Glutamatergic neuron (in vitro differentiated cells): ENCODE measurements around the gene MOV10L1. TPM values are rescaled to one million over a fixed set of nuclear protein-coding genes. Genes with fewer than 3 reads are reported as not detected.

Experiments used
- DNase-seq: peaks from one replicate; pipeline ENCODE4 v3.0.0; 2022
- H3K27ac Mint-ChIP-seq: one replicate; pipeline ENCODE4 v1.8.0; 2020; ENCODE audit warnings: mild to moderate bottlenecking, mixed read lengths, inconsistent platforms; ENCODE audit not compliant: unreplicated experiment
- H3K27me3 Mint-ChIP-seq: one replicate; pipeline ENCODE4 v1.8.0; 2020; ENCODE audit warnings: mild to moderate bottlenecking, moderate library complexity, mixed read lengths, inconsistent platforms; ENCODE audit not compliant: unreplicated experiment
- H3K36me3 Mint-ChIP-seq: one replicate; pipeline ENCODE4 v1.8.0; 2020; ENCODE audit warnings: mild to moderate bottlenecking, mixed read lengths, inconsistent platforms; ENCODE audit not compliant: unreplicated experiment
- H3K4me1 Mint-ChIP-seq: one replicate; pipeline ENCODE4 v1.8.0; 2020; ENCODE audit warnings: mild to moderate bottlenecking, low read depth, mixed read lengths, inconsistent platforms; ENCODE audit not compliant: unreplicated experiment
- H3K4me3 Mint-ChIP-seq: one replicate; pipeline ENCODE4 v1.8.0; 2020; ENCODE audit warnings: mild to moderate bottlenecking, mixed read lengths, inconsistent platforms; ENCODE audit not compliant: unreplicated experiment
- H3K9me3 Mint-ChIP-seq: one replicate; pipeline ENCODE4 v1.8.0; 2020; ENCODE audit warnings: mild to moderate bottlenecking, moderate library complexity, mixed read lengths, inconsistent platforms; ENCODE audit not compliant: unreplicated experiment
- total RNA-seq: library from RNA; stranded (reverse); fragmentation: NEBNext Ultra II Directional; extraction: Animal tissue kit (Norgen Biotek cat#: 25700); gene quantifications from one replicate; pipeline ENCODE4 v1.2.1, GENCODE V29; 2021; ENCODE audit not compliant: unreplicated experiment
- TF ChIP-seq, protein P1 (sequence below): fragments of 200-600 bp; sonication (generic); IDR thresholded peaks from one replicate; pipeline ENCODE4 v1.5.0; 2021; ENCODE audit not compliant: partially characterized antibody, unreplicated experiment

The MOV10L1 gene
- total RNA-seq, 1 donor from 2014 or later, result 0.34 TPM

DNA sequence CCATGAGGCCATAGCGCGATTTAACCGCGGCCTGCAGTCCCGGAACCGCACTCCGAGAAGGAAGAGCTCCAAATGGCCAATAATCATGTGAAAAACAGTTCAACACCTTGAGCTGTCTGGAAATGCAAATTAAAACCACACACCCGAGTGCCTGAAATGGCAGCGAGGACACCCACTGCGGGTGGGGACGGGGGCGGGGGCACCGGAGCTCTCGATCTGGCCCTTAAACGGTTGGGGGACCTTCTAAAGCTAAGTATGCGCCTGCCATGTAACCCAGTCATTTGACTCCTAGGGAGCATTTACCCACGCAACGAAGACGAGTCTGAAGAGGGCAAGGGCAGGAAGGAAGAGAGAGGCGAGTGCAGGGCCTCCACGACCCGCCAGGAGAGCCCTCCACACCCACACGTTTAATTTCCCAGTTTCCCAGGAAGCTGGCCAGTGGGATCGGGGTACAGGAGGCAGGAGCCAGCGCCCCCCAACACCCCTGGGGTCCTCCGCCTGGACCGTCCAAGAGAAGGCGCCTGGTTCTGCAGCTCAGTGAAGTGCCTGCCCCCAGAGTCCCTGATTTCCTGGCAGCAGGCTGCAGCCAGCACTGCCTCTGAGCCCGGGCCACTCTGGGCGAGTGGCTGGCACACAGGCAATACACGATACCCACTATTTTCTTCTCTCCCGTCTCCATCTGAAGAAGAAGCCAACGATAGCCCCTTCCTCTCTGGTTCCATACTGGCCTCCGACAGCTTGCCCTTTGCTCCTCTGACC, 33.4 kb upstream of the MOV10L1 start:
- H3K27me3 Mint-ChIP-seq, result peaks cover 10% of the 10 kb centered on the region
- H3K4me1 Mint-ChIP-seq, result peaks cover 3% of the 10 kb centered on the region
- H3K4me3 Mint-ChIP-seq, result no peak overlapping the region
- peaks cover 19% of the 10 kb centered on the region for H3K36me3 Mint-ChIP-seq
- no peaks in the 10 kb centered on the region for H3K9me3 Mint-ChIP-seq
- no peak overlapping the region for H3K27ac Mint-ChIP-seq
- DNase-seq, result no peak
- TF ChIP-seq, protein P1, sequence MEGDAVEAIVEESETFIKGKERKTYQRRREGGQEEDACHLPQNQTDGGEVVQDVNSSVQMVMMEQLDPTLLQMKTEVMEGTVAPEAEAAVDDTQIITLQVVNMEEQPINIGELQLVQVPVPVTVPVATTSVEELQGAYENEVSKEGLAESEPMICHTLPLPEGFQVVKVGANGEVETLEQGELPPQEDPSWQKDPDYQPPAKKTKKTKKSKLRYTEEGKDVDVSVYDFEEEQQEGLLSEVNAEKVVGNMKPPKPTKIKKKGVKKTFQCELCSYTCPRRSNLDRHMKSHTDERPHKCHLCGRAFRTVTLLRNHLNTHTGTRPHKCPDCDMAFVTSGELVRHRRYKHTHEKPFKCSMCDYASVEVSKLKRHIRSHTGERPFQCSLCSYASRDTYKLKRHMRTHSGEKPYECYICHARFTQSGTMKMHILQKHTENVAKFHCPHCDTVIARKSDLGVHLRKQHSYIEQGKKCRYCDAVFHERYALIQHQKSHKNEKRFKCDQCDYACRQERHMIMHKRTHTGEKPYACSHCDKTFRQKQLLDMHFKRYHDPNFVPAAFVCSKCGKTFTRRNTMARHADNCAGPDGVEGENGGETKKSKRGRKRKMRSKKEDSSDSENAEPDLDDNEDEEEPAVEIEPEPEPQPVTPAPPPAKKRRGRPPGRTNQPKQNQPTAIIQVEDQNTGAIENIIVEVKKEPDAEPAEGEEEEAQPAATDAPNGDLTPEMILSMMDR, result no peak

DNA sequence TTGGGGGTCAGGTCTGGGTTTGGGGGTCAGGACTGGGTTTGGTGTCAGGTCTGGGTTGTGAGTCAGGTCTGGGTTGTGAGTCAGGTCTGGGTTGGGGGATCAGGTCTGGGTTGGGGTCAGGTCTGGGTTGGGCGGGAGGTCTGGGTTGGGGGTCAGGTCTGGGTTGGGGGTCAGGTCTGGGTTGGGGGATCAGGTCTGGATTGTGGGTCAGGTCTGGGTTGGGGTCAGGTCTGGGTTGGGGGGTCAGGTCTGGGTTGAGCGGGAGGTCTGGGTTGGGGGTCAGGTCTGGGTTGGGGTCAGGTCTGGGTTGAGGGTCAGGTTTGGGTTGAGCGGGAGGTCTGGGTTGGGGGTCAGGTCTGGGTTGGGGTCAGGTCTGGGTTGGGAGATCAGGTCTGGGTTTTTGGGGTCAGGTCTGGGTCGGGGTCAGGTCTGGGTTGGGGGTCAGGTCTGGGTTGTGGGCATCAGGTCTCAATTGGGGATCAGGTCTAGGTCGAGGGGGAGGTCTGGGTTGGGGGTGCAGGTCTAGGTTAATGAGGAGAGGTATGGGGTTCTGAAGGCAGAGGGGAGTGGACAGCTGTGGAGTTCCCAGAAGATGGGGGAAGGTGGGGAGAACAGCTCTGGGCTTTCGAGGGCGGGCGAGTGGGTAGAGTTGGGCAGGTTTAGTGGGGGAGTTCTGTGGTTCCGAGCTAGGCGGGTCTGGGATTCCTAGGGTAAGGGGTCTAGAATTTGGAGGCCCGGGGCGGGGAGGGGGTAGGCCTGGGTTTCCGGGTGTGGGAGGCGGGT, 32.3 kb upstream of the MOV10L1 start:
- TF ChIP-seq, protein P1, result no peak
- peaks cover 15% of the 10 kb centered on the region for H3K36me3 Mint-ChIP-seq
- H3K27me3 Mint-ChIP-seq, result peaks cover 7% of the 10 kb centered on the region
- peaks cover 3% of the 10 kb centered on the region for H3K4me1 Mint-ChIP-seq
- DNase-seq, result no peak
- H3K9me3 Mint-ChIP-seq, result no peaks in the 10 kb centered on the region
- no peak overlapping the region for H3K4me3 Mint-ChIP-seq
- H3K27ac Mint-ChIP-seq, result no peak overlapping the region

DNA sequence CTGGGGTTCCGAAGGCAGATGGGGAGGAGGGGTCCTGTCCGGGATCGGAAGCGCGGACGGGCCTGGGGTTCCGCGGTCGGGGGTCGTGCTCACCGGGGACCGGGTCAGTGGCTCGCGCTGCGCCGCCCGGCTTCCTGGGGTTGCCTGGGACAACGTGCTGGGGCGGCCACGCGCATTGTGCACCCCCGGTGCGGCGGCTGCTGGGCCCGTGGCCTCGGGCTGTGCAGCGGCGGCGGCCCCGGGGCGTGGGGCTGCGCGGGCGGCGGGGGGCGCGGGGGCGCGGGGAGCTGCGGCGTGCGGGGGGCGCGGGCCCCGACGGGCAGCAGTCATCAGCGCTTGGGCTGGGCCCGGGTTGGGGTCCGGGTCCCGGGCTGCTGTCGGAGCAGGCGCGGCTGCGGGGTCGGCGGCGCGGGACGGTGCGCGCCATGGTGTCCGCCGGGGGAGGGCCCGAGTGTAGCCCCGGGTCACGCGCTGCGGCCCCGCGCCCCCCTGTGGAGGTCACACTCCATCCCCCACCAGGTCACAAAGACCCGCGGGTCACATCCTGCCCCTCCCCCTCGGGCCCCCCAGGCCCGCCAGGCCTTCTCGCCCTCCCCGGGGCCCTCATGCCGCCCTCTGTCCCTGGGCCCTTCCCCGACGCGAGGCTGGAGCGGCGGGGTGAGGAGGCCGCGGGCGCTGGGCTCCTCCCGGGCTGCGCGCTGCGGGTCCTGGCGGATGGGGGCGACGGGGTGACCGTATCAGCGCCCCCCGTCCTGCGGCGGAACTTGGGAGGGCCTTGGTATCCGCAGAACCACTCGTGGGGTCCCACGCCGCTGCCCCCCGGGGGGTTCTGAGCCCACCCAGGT, 31.5 kb upstream of the MOV10L1 start, which contains the start of gene TTLL8:
Gene TTLL8, minus strand, starts transcription at position 238 of the 845 bp plus-strand sequence.
- Mint-ChIP-seq H3K36me3 (peaks cover 12% of the 10 kb centered on the region), H3K27ac (no peak within 1 kb of the TSS), H3K4me1 (peaks cover 3% of the 10 kb centered on the region), H3K9me3 (no peaks in the 10 kb centered on the region), H3K27me3 (peaks cover 9% of the 10 kb centered on the region), H3K4me3 (peak within 1 kb of the TSS; percentile 52)
- DNase-seq, result no peak
- TF ChIP-seq, protein P1, result no peak

DNA sequence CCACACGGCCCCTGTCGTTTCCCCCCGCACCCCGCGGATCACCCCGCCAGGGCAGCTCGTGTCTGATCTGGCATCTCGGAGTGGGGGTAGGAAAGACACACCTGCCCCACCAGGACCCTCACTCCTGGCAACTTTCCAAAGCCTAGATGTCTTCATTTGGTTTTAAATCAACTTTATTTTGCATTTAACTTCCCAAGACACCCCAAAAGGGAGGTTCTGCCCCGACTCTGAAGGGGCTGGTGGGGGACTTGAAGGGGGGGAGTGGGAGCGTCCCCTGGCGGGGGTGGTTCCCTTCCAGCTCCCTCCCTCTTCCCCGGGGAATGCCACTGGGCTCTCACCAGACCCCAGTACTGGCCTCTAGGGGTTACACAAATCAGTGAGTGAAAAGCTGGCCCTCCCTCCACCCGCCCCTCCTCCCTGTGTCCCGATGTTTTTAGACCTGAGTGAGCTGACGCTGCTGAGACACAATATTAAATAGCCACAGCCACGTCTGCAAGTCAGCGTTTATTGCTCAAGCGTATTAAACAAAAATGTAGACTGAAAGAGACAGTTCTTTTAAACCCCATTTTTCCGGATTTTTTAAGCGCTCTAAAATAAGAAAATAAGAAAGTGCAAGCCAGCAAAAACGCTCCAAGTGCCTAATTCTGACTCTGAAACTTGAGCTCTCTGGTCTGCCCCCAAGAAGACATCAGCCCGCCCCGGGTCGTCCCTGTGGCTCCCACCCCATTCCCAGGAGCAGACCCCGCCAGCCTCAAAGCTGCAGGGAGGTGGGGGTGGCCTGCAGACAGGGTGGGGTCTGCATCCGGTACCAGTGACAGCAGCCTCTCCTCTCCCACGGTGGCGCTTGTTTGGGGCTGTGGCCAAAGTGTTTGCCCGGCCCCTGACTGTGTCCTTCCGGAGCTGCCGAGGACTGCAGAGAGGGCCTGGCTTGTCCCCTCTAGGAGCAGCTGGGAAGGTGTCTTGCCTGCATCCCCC, 30.6 kb upstream of the MOV10L1 start:
- TF ChIP-seq, protein P1, result peak; percentile 31
- DNase-seq, result peak; percentile 52
- H3K4me3 Mint-ChIP-seq, result peak overlapping the region; percentile 52
- H3K27ac Mint-ChIP-seq, result no peak overlapping the region
- H3K9me3 Mint-ChIP-seq, result no peaks in the 10 kb centered on the region
- H3K4me1 Mint-ChIP-seq, result peaks cover 3% of the 10 kb centered on the region
- H3K36me3 Mint-ChIP-seq, result peaks cover 5% of the 10 kb centered on the region
- H3K27me3 Mint-ChIP-seq, result peaks cover 9% of the 10 kb centered on the region
